SK-N-SH (cell line): ENCODE measurements around the gene AGAP2. TPM values are rescaled to one million over a fixed set of nuclear protein-coding genes. Genes with fewer than 3 reads are reported as not detected.

Source experiments
- CTCF ChIA-PET: fragments of 300-600, 350-600 bp; formaldehyde crosslinking; extraction: SDS; loops from one replicate; lab custom pipeline; 2021; lab: Yijun Ruan, JAX
- POLR2A ChIA-PET: fragments of 350-600 bp; sonication (Branson Sonifier 250); formaldehyde crosslinking; extraction: SDS; loops from one replicate; lab custom pipeline; 2020; ENCODE audit warnings: antibody characterized with exemption, inconsistent platforms; lab: Yijun Ruan, JAX
- DNase-seq: peaks from one replicate; pipeline ENCODE4 v3.0.0; 2012
- H2AFZ ChIP-seq: fragments of 200-600 bp; sonication (generic); 2 replicates; pipeline ENCODE4 v1.8.1; 2016; ENCODE audit warnings: antibody characterized with exemption, mild to moderate bottlenecking, low read depth
- H3F3A ChIP-seq: fragments of 200-600 bp; sonication (generic); replicated peaks from 2 replicates; pipeline ENCODE3; 2016; ENCODE audit warnings: antibody characterized with exemption, mild to moderate bottlenecking; ENCODE audit not compliant: insufficient read depth
- H3K27ac ChIP-seq, 2 experiments: fragments of 200-500 bp in 1 of 2; fragments of 200-600 bp in 1 of 2; sonication (Bioruptor generic) in 1 of 2; sonication (generic), shearing (Covaris generic) in 1 of 2; 2 replicates each; pipeline versions ENCODE4 v1.5.1 to v1.6.1; 2014 to 2016; ENCODE audit warnings: low read depth in 2 of 2, inconsistent platforms in 1 of 2, low read length in 1 of 2, mild to moderate bottlenecking in 1 of 2, mixed read lengths in 1 of 2
- H3K27me3 ChIP-seq: fragments of 200-600 bp; sonication (generic), shearing (Covaris generic); 2 replicates; pipeline ENCODE4 v1.6.1; 2016; ENCODE audit warnings: mixed run types; ENCODE audit not compliant: insufficient read depth
- H3K36me3 ChIP-seq, 2 experiments: fragments of 200-500 bp in 1 of 2; fragments of 200-600 bp in 1 of 2; sonication (Bioruptor generic) in 1 of 2; sonication (generic) in 1 of 2; replicated peaks in 1 of 2; 2 replicates each; pipeline versions ENCODE3 to v1.5.1; 2014 to 2016; ENCODE audit warnings: low read length in 1 of 2, mild to moderate bottlenecking in 1 of 2; ENCODE audit not compliant: insufficient read depth in 2 of 2, control insufficient read depth in 1 of 2
- H3K4me1 ChIP-seq, 2 experiments: fragments of 200-500 bp in 1 of 2; fragments of 200-600 bp in 1 of 2; sonication (Bioruptor generic) in 1 of 2; sonication (generic), shearing (Covaris generic) in 1 of 2; 2 replicates each; pipeline versions ENCODE4 v1.5.1 to v1.6.1; 2014 to 2016; ENCODE audit warnings: low read depth in 1 of 2, low read length in 1 of 2, mixed run types in 1 of 2; ENCODE audit not compliant: insufficient read depth in 2 of 2, control insufficient read depth in 1 of 2
- H3K4me2 ChIP-seq: fragments of 200-600 bp; sonication (generic), shearing (Covaris generic); 2 replicates; pipeline ENCODE4 v1.6.1; 2017; ENCODE audit warnings: mixed run types
- H3K4me3 ChIP-seq, 2 experiments: fragments of 200-500 bp in 1 of 2; fragments of 200-600 bp in 1 of 2; sonication (Bioruptor generic) in 1 of 2; sonication (generic), shearing (Covaris generic) in 1 of 2; 2 replicates each; pipeline versions ENCODE4 v1.5.1 to v1.8.1; 2014 to 2016; ENCODE audit warnings: low read depth in 2 of 2, inconsistent platforms in 1 of 2, low read length in 1 of 2, mild to moderate bottlenecking in 1 of 2, mixed read lengths in 1 of 2, moderate library complexity in 1 of 2
- H3K79me2 ChIP-seq: fragments of 200-600 bp; sonication (generic); 2 replicates; pipeline ENCODE4 v1.8.1; 2017; ENCODE audit warnings: mild to moderate bottlenecking; ENCODE audit not compliant: insufficient read depth
- H3K9ac ChIP-seq: fragments of 200-600 bp; sonication (generic); 2 replicates; pipeline ENCODE4 v1.6.1; 2017; ENCODE audit warnings: mixed run types
- H3K9me2 ChIP-seq: fragments of 200-600 bp; sonication (generic); 2 replicates; pipeline ENCODE4 v1.6.1; 2017; ENCODE audit warnings: mixed run types
- H3K9me3 ChIP-seq: fragments of 200-600 bp; sonication (generic); 2 replicates; pipeline ENCODE4 v1.6.1; 2017; ENCODE audit warnings: mixed run types, mild to moderate bottlenecking, moderate library complexity
- H4K20me1 ChIP-seq: fragments of 200-600 bp; sonication (generic); 2 replicates; pipeline ENCODE4 v1.6.1; 2017; ENCODE audit warnings: mild to moderate bottlenecking, mixed run types; ENCODE audit not compliant: insufficient read depth
- EP300 ChIP-seq, 2 experiments: IDR thresholded peaks; 2 replicates each; pipeline versions ENCODE4 v1.4.0 to v1.6.1; 2012; ENCODE audit warnings: borderline replicate concordance in 1 of 2, low read depth in 1 of 2, low read length in 1 of 2
- FOSL2 ChIP-seq: IDR thresholded peaks from 2 replicates; pipeline ENCODE4 v1.4.0; 2012; ENCODE audit warnings: low read depth, mild to moderate bottlenecking, moderate library complexity, borderline replicate concordance
- FOXM1 ChIP-seq: IDR thresholded peaks from 2 replicates; pipeline ENCODE4 v1.4.0; 2012; ENCODE audit warnings: low read depth, mild to moderate bottlenecking
- GABPA ChIP-seq: IDR thresholded peaks from 2 replicates; pipeline ENCODE4 v1.4.0; 2012; ENCODE audit warnings: low read depth, mild to moderate bottlenecking
- GATA2 ChIP-seq: sonication (generic); formaldehyde crosslinking; IDR thresholded peaks from 2 replicates; pipeline ENCODE4 v1.5.0; 2020; ENCODE audit warnings: mild to moderate bottlenecking, missing genetic modification reagents
- JUND ChIP-seq: IDR thresholded peaks from 2 replicates; pipeline ENCODE4 v1.4.0; 2012
- MXI1 ChIP-seq: IDR thresholded peaks from 2 replicates; pipeline ENCODE4 v1.6.1; 2012; ENCODE audit warnings: mild to moderate bottlenecking, low read depth, low read length, improper control_type of control experiment
- NRF1 ChIP-seq: IDR thresholded peaks from 2 replicates; pipeline ENCODE4 v1.6.1; 2012; ENCODE audit warnings: low read depth, mild to moderate bottlenecking, low read length
- RCOR1 ChIP-seq: fragments of 150-350 bp; IDR thresholded peaks from 2 replicates; pipeline ENCODE4 v1.6.1; 2017; ENCODE audit warnings: antibody characterized with exemption, low read length
- RXRA ChIP-seq: IDR thresholded peaks from 2 replicates; pipeline ENCODE4 v1.4.0; 2012; ENCODE audit warnings: low read depth, mild to moderate bottlenecking, borderline replicate concordance
- SIN3A ChIP-seq: IDR thresholded peaks from 2 replicates; pipeline ENCODE4 v1.6.1; 2012; ENCODE audit warnings: low read depth, mild to moderate bottlenecking, low read length, moderate library complexity, borderline replicate concordance
- TAF1 ChIP-seq: IDR thresholded peaks from 2 replicates; pipeline ENCODE4 v1.6.1; 2012; ENCODE audit warnings: low read depth, mild to moderate bottlenecking, low read length, moderate library complexity, borderline replicate concordance
- TCF12 ChIP-seq: IDR thresholded peaks from 2 replicates; pipeline ENCODE4 v1.4.0; 2012
- YY1 ChIP-seq: IDR thresholded peaks from 2 replicates; pipeline ENCODE4 v1.4.0; 2012; ENCODE audit warnings: low read depth, mild to moderate bottlenecking
- WGBS: methylation state at CpG from one replicate; pipeline ENCODE4 v1.1.6; 2017; ENCODE audit warnings: low lambda C conversion rate; 5-methylcytosine and 5-hydroxymethylcytosine counted together
- polyA plus RNA-seq, 3 experiments: library from polyadenylated mRNA; depleted of rRNA; stranded (reverse); fragments of >200 nt; gene quantifications; 2 replicates each; pipeline ENCODE4 v1.2.3, GENCODE V29; 2012
- TF ChIP-seq, protein P1 (sequence below): IDR thresholded peaks from 2 replicates; pipeline ENCODE4; 2012
- TF ChIP-seq, protein P2 (sequence below): IDR thresholded peaks from 2 replicates; pipeline ENCODE4 v1.6.1; 2012; ENCODE audit warnings: mild to moderate bottlenecking, low read depth, low read length, moderate library complexity
- TF ChIP-seq, protein P3 (sequence below): fragments of 150-350 bp; IDR thresholded peaks from 2 replicates; pipeline ENCODE4 v1.6.1; 2017; ENCODE audit warnings: antibody characterized with exemption, low read length, low read depth, borderline replicate concordance
- TF ChIP-seq, protein P4 (sequence below): fragments of 150-350 bp; IDR thresholded peaks from 2 replicates; pipeline ENCODE4 v1.6.1; 2016; ENCODE audit warnings: mild to moderate bottlenecking, low read depth, low read length
- TF ChIP-seq, protein P5 (sequence below): IDR thresholded peaks from 2 replicates; pipeline ENCODE4 v1.4.0; 2012; ENCODE audit warnings: low read depth
- TF ChIP-seq, protein P6 (sequence below): fragments of 200-600 bp; sonication (generic); IDR thresholded peaks from 2 replicates; pipeline ENCODE4 v1.6.1; 2017; ENCODE audit warnings: antibody characterized with exemption, mild to moderate bottlenecking, moderate library complexity

Gene AGAP2
- polyA plus RNA-seq, 1 of the 3 experiments (the other 2 are of a cell fraction): 5.2 TPM

DNA sequence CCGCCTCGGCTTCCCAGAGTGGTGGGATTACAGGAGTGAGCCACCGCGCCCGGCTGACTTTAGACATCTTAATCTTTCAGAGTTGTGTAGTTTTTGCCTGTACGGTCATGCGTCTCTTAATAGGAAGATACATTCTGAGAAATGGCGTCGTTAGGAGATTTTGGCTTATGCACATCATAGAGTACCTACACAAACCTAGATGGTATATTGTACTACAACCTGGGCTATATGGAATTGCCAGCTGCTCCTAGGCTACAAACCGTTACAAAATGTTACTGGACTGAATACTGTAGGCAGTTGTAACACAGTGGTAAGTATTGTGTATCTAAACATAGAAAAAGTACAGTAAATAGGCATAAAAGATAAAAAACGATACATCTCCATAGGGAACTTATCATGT lies 45.3 kb upstream of the AGAP2 start:
- H3K9me2 ChIP-seq: no peaks in the 10 kb centered on the region
- peak overlapping the region; percentile 92; the same call in 1 of the 2 replicates for H3K4me2 ChIP-seq
- no peaks in the 10 kb centered on the region for H3K27me3 ChIP-seq
- peaks cover 24 to 41% of the 10 kb centered on the region in 2 experiments for H3K36me3 ChIP-seq
- H3K27ac ChIP-seq: no peak overlapping the region
- peaks cover 18% of the 10 kb centered on the region for H3F3A ChIP-seq
- H3K9me3 ChIP-seq: no peaks in the 10 kb centered on the region
- no peak overlapping the region for H3K4me3 ChIP-seq
- TF ChIP-seq MXI1: no peak
- TF ChIP-seq, protein P1, sequence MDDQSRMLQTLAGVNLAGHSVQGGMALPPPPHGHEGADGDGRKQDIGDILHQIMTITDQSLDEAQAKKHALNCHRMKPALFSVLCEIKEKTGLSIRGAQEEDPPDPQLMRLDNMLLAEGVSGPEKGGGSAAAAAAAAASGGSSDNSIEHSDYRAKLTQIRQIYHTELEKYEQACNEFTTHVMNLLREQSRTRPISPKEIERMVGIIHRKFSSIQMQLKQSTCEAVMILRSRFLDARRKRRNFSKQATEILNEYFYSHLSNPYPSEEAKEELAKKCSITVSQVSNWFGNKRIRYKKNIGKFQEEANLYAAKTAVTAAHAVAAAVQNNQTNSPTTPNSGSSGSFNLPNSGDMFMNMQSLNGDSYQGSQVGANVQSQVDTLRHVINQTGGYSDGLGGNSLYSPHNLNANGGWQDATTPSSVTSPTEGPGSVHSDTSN: no peak
- TF ChIP-seq GATA2 (CRISPR knock-in tag): no peak
- TF ChIP-seq JUND: no peak
- TF ChIP-seq YY1: no peak
- no peak for TF ChIP-seq EP300 (IDR thresholded peaks at IDR 0.05; ENCODE audit: borderline replicate concordance in 1 of 2, low read depth in 1 of 2, low read length in 1 of 2)
- TF ChIP-seq FOXM1: no peak
- no peak for TF ChIP-seq TCF12
- H3K9ac ChIP-seq: no peak overlapping the region
- ChIA-PET CTCF (interaction anchor here (0.6 to 2.0 kb wide), 7 partner anchors 19 to 122 kb away, joined by 3 to 9 read pairs (median 5); no protein-coding TSS in a partner anchor), POLR2A (no interaction called here)
- 76% methylated on average over 11 of the region's 11 CpGs for WGBS
- peaks cover 36% of the 10 kb centered on the region for H3K79me2 ChIP-seq
- no peak for DNase-seq
- H2AFZ ChIP-seq: no peak overlapping the region
- H3K4me1 ChIP-seq: peaks cover 0 to 5% of the 10 kb centered on the region in 2 experiments; a peak in 1 of 4 replicates
- H4K20me1 ChIP-seq: no peaks in the 10 kb centered on the region

DNA sequence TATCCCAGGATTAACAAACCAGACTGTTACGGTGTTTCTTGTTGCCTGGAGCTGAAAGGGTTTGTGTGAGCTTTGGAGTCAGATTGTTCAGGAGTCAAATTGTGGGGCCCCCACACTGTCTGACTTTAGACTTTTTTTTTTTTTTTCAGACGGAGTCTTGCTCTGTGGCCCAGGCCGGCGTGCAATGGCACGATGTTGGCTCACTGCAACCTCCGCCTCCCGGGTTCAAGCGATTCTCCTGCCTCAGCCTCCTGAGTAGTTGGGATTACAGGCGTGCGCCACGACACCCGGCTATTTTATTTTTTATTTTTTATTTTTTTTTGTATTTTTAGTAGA lies 44.9 kb upstream of the AGAP2 start:
- ChIA-PET CTCF (interaction anchor here (0.6 to 2.0 kb wide), 20 partner anchors 9 to 1361 kb away, joined by 3 to 17 read pairs (median 4); partner anchors contain the start of gene CDK4), POLR2A (no interaction called here)
- Histone ChIP-seq H3K4me1 (peaks cover 0 to 5% of the 10 kb centered on the region in 2 experiments; a peak in 1 of 4 replicates), H3K4me3 (peak overlapping the region; percentile 82 to 93), H3K79me2 (peaks cover 36% of the 10 kb centered on the region), H3F3A (peaks cover 18% of the 10 kb centered on the region), H3K4me2 (peak overlapping the region; percentile 92), H2AFZ (no peak overlapping the region), H4K20me1 (no peaks in the 10 kb centered on the region), H3K27me3 (no peaks in the 10 kb centered on the region), H3K9ac (peak overlapping the region; percentile 74), H3K9me2 (no peaks in the 10 kb centered on the region), H3K9me3 (no peaks in the 10 kb centered on the region), H3K27ac (no peak overlapping the region), H3K36me3 (peaks cover 24 to 37% of the 10 kb centered on the region in 2 experiments)
- TF ChIP-seq, protein P2, sequence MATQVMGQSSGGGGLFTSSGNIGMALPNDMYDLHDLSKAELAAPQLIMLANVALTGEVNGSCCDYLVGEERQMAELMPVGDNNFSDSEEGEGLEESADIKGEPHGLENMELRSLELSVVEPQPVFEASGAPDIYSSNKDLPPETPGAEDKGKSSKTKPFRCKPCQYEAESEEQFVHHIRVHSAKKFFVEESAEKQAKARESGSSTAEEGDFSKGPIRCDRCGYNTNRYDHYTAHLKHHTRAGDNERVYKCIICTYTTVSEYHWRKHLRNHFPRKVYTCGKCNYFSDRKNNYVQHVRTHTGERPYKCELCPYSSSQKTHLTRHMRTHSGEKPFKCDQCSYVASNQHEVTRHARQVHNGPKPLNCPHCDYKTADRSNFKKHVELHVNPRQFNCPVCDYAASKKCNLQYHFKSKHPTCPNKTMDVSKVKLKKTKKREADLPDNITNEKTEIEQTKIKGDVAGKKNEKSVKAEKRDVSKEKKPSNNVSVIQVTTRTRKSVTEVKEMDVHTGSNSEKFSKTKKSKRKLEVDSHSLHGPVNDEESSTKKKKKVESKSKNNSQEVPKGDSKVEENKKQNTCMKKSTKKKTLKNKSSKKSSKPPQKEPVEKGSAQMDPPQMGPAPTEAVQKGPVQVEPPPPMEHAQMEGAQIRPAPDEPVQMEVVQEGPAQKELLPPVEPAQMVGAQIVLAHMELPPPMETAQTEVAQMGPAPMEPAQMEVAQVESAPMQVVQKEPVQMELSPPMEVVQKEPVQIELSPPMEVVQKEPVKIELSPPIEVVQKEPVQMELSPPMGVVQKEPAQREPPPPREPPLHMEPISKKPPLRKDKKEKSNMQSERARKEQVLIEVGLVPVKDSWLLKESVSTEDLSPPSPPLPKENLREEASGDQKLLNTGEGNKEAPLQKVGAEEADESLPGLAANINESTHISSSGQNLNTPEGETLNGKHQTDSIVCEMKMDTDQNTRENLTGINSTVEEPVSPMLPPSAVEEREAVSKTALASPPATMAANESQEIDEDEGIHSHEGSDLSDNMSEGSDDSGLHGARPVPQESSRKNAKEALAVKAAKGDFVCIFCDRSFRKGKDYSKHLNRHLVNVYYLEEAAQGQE: no peak
- no peak for TF ChIP-seq RCOR1
- no peak for TF ChIP-seq TAF1
- TF ChIP-seq, protein P3, sequence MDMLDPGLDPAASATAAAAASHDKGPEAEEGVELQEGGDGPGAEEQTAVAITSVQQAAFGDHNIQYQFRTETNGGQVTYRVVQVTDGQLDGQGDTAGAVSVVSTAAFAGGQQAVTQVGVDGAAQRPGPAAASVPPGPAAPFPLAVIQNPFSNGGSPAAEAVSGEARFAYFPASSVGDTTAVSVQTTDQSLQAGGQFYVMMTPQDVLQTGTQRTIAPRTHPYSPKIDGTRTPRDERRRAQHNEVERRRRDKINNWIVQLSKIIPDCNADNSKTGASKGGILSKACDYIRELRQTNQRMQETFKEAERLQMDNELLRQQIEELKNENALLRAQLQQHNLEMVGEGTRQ: no peak
- no peak for TF ChIP-seq GABPA
- TF ChIP-seq, protein P4, sequence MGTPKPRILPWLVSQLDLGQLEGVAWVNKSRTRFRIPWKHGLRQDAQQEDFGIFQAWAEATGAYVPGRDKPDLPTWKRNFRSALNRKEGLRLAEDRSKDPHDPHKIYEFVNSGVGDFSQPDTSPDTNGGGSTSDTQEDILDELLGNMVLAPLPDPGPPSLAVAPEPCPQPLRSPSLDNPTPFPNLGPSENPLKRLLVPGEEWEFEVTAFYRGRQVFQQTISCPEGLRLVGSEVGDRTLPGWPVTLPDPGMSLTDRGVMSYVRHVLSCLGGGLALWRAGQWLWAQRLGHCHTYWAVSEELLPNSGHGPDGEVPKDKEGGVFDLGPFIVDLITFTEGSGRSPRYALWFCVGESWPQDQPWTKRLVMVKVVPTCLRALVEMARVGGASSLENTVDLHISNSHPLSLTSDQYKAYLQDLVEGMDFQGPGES: no peak
- TF ChIP-seq, protein P5, sequence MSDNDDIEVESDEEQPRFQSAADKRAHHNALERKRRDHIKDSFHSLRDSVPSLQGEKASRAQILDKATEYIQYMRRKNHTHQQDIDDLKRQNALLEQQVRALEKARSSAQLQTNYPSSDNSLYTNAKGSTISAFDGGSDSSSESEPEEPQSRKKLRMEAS: no peak
- TF ChIP-seq RXRA: no peak
- TF ChIP-seq, protein P6, sequence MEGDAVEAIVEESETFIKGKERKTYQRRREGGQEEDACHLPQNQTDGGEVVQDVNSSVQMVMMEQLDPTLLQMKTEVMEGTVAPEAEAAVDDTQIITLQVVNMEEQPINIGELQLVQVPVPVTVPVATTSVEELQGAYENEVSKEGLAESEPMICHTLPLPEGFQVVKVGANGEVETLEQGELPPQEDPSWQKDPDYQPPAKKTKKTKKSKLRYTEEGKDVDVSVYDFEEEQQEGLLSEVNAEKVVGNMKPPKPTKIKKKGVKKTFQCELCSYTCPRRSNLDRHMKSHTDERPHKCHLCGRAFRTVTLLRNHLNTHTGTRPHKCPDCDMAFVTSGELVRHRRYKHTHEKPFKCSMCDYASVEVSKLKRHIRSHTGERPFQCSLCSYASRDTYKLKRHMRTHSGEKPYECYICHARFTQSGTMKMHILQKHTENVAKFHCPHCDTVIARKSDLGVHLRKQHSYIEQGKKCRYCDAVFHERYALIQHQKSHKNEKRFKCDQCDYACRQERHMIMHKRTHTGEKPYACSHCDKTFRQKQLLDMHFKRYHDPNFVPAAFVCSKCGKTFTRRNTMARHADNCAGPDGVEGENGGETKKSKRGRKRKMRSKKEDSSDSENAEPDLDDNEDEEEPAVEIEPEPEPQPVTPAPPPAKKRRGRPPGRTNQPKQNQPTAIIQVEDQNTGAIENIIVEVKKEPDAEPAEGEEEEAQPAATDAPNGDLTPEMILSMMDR: no peak
- TF ChIP-seq SIN3A: no peak
- no peak for TF ChIP-seq JUND
- no peak for TF ChIP-seq NRF1
- no peak for TF ChIP-seq FOSL2
- no peak for DNase-seq
- WGBS: 56% methylated on average over 12 of the region's 12 CpGs
